Sigmoid colon (tissue), 7 donors: ENCODE data around the gene TMOD1. TPM values are rescaled to one million over a fixed set of nuclear protein-coding genes. Genes with fewer than 3 reads are reported as not detected.

Experiments
- DNase-seq: peaks from one replicate; pipeline ENCODE4 v3.0.0-alpha.2; 2019
- H3K27ac ChIP-seq, 4 donors: fragments of 200-600 bp; sonication (generic); one replicate each; pipeline ENCODE4 v1.5.1; 2016 to 2019; ENCODE audit warnings: mild to moderate bottlenecking in 1 of 4
- H3K27me3 ChIP-seq, 3 donors: fragments of 200-600 bp; sonication (generic); one replicate each; pipeline ENCODE4 v1.5.1; 2019; ENCODE audit warnings: mild to moderate bottlenecking in 1 of 3
- H3K36me3 ChIP-seq, 4 donors: fragments of 200-600 bp; sonication (generic); one replicate each; pipeline ENCODE4 v1.5.1; 2016 to 2019
- H3K4me1 ChIP-seq, 4 donors: fragments of 200-600 bp; sonication (generic); one replicate each; pipeline ENCODE4 v1.5.1; 2017 to 2019
- H3K4me3 ChIP-seq, 4 donors: fragments of 200-600 bp; sonication (generic); one replicate each; pipeline ENCODE4 v1.5.1; 2017 to 2019; ENCODE audit warnings: mild to moderate bottlenecking in 2 of 4, moderate library complexity in 1 of 4
- H3K9me3 ChIP-seq, 4 donors: fragments of 200-600 bp in 3 of 4; sonication (generic) in 3 of 4; one replicate each; pipeline versions ENCODE4 v1.5.1 to v1.6.1; 2013 to 2019
- EP300 ChIP-seq, 4 donors: sonication (generic); formaldehyde crosslinking; IDR thresholded peaks; one replicate each; pipeline ENCODE4 v1.6.1; 2017; ENCODE audit warnings: antibody characterized with exemption in 4 of 4
- POLR2A ChIP-seq, 2 donors: fragments of 450-650 bp; IDR thresholded peaks; one replicate each; pipeline ENCODE4 v1.6.1; 2016; ENCODE audit warnings: antibody characterized with exemption in 2 of 2, mild to moderate bottlenecking in 2 of 2, moderate library complexity in 2 of 2
- POLR2AphosphoS5 ChIP-seq, 4 donors: sonication (generic); formaldehyde crosslinking; IDR thresholded peaks; one replicate each; pipeline ENCODE4 v1.6.1; 2017; ENCODE audit warnings: antibody characterized with exemption in 4 of 4
- WGBS, 2 donors: extraction: QIAGEN DNeasy Blood & Tissue Kit; methylation state at CpG; one replicate each; pipeline ENCODE4 v1.1.7; 2013; 5-methylcytosine and 5-hydroxymethylcytosine counted together
- intact Hi-C: fragments of 100-400 bp; cut with DNase I; formaldehyde crosslinking; loops from one replicate; pipeline ENCODE4 v1.15.1; 2023
- polyA plus RNA-seq, 3 donors: library from polyadenylated mRNA; stranded (reverse); fragments of 200-250 nt; gene quantifications; one replicate each; pipeline ENCODE4 v1.2.3, GENCODE V29; 2013
- total RNA-seq, 4 donors: library from RNA; depleted of rRNA; stranded (reverse); fragments of >200 nt; gene quantifications; one replicate each; pipeline ENCODE4 v1.1.0, GENCODE V29; 2016
- TF ChIP-seq, protein P1 (sequence below), 4 experiments: fragments of 450-650 bp in 3 of 4; fragments of 200-600 bp in 1 of 4; IDR thresholded peaks; one replicate each; pipeline ENCODE4 v1.5.1; 2016 to 2019; ENCODE audit warnings: antibody characterized with exemption in 4 of 4, mild to moderate bottlenecking in 3 of 4, moderate library complexity in 2 of 4
- donor health status: healthy with polysubstance abuse.
- donor health status: Bipolar disorder and iron deficiency.
- donor health status: healthy.

Gene TMOD1
- total and polyA plus RNA-seq, 7 donors: 1.6 to 56.8 (median 28.5) TPM

GRCh38 chr9:97506306-97506705 lies 4.8 kb downstream of the TMOD1 start:
- H3K4me1 ChIP-seq: peaks cover 0 to 61% (median 58%) of the 10 kb centered on the region in 4 donors
- H3K27ac ChIP-seq: no peak overlapping the region
- intact Hi-C loops: no loop called here
- H3K36me3 ChIP-seq: no peaks in the 10 kb centered on the region
- no peak overlapping the region for H3K4me3 ChIP-seq
- no peaks in the 10 kb centered on the region for H3K27me3 ChIP-seq
- DNase-seq: no peak
- WGBS, 2 donors: 73 to 88% methylated on average over 4 of the region's 4 CpGs
- TF ChIP-seq, protein P1, sequence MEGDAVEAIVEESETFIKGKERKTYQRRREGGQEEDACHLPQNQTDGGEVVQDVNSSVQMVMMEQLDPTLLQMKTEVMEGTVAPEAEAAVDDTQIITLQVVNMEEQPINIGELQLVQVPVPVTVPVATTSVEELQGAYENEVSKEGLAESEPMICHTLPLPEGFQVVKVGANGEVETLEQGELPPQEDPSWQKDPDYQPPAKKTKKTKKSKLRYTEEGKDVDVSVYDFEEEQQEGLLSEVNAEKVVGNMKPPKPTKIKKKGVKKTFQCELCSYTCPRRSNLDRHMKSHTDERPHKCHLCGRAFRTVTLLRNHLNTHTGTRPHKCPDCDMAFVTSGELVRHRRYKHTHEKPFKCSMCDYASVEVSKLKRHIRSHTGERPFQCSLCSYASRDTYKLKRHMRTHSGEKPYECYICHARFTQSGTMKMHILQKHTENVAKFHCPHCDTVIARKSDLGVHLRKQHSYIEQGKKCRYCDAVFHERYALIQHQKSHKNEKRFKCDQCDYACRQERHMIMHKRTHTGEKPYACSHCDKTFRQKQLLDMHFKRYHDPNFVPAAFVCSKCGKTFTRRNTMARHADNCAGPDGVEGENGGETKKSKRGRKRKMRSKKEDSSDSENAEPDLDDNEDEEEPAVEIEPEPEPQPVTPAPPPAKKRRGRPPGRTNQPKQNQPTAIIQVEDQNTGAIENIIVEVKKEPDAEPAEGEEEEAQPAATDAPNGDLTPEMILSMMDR (IDR thresholded peaks at IDR 0.05): no peak
- TF ChIP-seq POLR2AphosphoS5 (IDR thresholded peaks at IDR 0.05): no peak
- no peak for TF ChIP-seq POLR2A (IDR thresholded peaks at IDR 0.05)
- no peak for TF ChIP-seq EP300 (IDR thresholded peaks at IDR 0.05)
- H3K9me3 ChIP-seq: no peaks in the 10 kb centered on the region

- 87 to 94% methylated on average over 1 of the region's 1 CpG for WGBS, 2 donors
Measured at GRCh38 chr9:97506787-97507186, 5.3 kb downstream of the TMOD1 start.

DNA sequence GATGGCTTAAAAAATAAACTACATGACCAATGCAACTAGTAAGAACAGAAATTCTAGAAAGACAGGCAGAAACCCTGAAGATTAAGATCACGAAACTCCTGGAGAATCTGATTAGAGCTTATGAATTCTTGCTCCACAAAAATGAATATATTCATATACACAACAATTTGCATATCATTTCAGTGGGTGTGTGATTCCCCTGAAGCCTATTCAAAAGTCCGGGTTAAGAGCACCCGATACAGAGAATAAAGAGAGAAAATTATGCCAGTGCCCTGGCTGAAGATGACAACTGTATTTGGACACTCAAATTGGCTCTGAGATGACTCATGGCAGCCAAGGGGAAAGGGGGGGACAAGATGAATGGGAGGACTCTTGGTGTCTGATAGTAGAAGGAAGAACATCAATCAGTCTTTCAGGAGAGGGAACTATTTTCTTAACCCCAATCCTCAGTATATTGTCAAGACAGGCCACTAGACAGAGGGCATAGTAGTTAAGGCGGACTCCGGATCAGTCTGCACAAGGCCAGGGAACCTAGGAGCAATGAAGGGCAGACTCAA lies 6.0 kb downstream of the TMOD1 start:
- 95 to 97% methylated on average over 5 of the region's 5 CpGs for WGBS, 2 donors
- Histone ChIP-seq H3K36me3 (no peaks in the 10 kb centered on the region), H3K4me3 (no peak overlapping the region), H3K4me1 (peaks cover 0 to 63% (median 54%) of the 10 kb centered on the region in 4 donors), H3K27ac (no peak overlapping the region), H3K9me3 (no peaks in the 10 kb centered on the region), H3K27me3 (no peaks in the 10 kb centered on the region)
- TF ChIP-seq EP300 (IDR thresholded peaks at IDR 0.05) (no peak), POLR2A (IDR thresholded peaks at IDR 0.05) (no peak), POLR2AphosphoS5 (IDR thresholded peaks at IDR 0.05) (no peak)
- TF ChIP-seq, protein P1 (IDR thresholded peaks at IDR 0.05): no peak
- intact Hi-C loops: no loop called here
- no peak for DNase-seq

More at GRCh38 chr9:97506787-97507186, 5.3 kb downstream of the TMOD1 start:
- no peak for TF ChIP-seq POLR2A (IDR thresholded peaks at IDR 0.05)
- no peak for TF ChIP-seq POLR2AphosphoS5 (IDR thresholded peaks at IDR 0.05)
- TF ChIP-seq EP300 (IDR thresholded peaks at IDR 0.05): no peak
- TF ChIP-seq, protein P1 (IDR thresholded peaks at IDR 0.05): no peak
- H3K36me3 ChIP-seq: no peaks in the 10 kb centered on the region
- intact Hi-C loops: no loop called here
- no peak for DNase-seq
- H3K27ac ChIP-seq: no peak overlapping the region
- no peak overlapping the region for H3K4me3 ChIP-seq
- no peaks in the 10 kb centered on the region for H3K27me3 ChIP-seq
- H3K9me3 ChIP-seq: no peaks in the 10 kb centered on the region
- H3K4me1 ChIP-seq: peaks cover 0 to 65% (median 59%) of the 10 kb centered on the region in 4 donors

DNA sequence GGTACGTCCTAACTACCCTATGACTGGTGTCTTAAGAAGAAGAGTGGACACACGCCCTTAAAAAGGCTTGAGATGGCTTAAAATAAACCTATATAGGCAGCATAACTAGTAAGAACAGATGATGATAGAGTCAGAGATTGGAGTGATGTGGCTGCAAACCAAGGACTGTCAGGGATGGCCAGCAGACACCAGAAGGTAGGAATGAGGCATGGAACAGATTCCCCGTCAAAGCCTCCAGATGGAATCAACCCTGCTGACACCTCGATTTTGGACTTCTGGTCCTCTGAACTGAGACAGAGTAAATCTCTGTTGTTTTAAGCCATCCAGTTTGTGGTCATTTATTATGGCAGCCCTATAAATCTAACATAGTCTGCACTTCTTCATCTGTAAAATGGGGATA lies 7.4 kb downstream of the TMOD1 start:
- 67 to 68% methylated on average over 4 of the region's 4 CpGs for WGBS, 2 donors
- no peaks in the 10 kb centered on the region for H3K36me3 ChIP-seq
- no peaks in the 10 kb centered on the region for H3K27me3 ChIP-seq
- no peaks in the 10 kb centered on the region for H3K9me3 ChIP-seq
- no peak overlapping the region for H3K4me3 ChIP-seq
- DNase-seq: no peak
- peak in 2 of 4 donors; percentile 43 to 61 for TF ChIP-seq POLR2AphosphoS5 (IDR thresholded peaks at IDR 0.05)
- TF ChIP-seq, protein P1 (IDR thresholded peaks at IDR 0.05): no peak
- peak overlapping the region in 3 of 4 donors; percentile 0 to 60 (median 24) for H3K27ac ChIP-seq
- peaks cover 0 to 49% (median 40%) of the 10 kb centered on the region in 4 donors for H3K4me1 ChIP-seq
- intact Hi-C loops: no loop called here
